ENCODE data around the gene LHFPL2.

LHFPL2 gene

DNA sequence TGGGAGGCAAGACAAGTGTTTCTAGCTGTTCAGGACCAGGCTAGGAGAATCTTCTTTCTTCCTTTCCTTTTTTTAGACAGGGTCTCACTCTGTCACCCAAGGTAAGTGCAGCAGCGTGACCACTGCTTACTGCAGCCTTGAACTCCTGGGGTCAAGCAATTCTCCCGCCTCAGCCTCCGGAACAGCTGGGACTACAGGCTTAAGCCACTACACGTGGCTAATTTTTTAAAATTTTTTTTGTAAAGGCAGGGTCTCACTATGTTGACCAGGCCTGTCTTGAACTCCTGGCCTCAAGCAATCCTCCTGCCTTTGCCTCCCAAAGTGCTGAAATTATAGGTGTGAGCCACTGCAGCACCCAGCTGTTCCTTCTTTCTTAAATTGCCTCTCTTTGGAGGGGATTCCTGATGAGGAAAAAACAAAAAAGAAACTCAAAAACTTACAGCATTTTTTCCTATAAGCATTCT lies 53.1 kb downstream of the LHFPL2 start:
- DNase-seq (ENCODE audit: low spot score): no peak

DNA sequence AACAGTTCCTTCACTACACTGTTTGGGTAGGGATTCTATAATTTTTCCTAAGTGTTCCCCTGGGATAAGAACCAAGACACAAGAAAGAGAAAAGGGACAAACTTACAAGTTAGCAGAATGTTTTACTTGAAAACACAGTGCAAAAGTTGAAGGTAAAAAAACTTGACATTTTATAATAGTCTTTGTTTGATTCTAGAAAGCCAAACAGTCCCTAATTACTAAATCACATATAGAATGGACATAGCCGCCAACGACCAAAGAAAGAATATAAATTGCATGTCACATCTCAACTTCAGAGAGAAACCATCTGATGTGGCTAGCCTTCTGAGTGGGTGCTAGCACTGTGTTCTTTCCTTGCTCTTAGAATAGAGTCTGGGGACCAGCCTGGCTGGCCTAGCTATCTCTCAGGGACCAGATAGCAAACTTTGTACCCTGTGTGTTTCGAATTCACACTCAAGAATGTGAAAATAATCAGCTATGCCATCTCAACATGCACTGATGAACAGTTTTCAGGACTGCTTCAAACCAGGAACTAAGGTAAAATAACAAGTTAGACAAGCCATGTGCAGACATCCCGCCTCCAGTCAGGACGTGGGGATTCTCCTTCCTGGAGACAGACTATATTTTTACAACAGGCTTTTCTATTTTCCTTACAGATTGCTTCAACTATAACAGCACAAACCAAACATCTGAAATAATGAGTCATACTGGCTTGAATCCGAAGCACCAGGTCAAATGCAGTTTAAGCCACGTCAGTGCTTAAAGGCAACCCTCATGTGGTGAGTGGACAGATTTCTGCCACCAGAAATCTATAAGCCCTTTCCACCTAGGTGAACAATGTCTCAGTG lies 53.7 kb downstream of the LHFPL2 start:
- DNase-seq (ENCODE audit: low spot score): peak; percentile 85

DNA sequence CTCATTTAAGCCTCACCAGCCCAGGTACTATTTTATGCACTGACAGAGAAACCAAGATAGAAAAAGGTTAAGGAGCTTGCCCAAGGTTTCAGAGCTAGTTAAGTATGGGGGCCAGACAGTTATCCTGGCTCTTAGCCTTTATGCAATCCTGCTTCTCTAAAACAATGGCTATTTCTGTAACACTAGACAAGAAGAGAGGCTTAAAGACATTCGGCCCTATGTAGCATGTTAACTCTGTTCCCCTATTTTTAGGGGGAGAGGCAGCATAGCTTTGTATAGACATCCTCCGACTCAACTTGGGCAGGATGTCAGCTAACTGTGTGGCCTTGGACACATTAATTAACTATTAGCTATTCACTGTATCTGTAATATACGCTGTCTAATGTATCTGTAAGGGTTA lies 54.6 kb downstream of the LHFPL2 start:
- DNase-seq (ENCODE audit: low spot score): no peak

DNA sequence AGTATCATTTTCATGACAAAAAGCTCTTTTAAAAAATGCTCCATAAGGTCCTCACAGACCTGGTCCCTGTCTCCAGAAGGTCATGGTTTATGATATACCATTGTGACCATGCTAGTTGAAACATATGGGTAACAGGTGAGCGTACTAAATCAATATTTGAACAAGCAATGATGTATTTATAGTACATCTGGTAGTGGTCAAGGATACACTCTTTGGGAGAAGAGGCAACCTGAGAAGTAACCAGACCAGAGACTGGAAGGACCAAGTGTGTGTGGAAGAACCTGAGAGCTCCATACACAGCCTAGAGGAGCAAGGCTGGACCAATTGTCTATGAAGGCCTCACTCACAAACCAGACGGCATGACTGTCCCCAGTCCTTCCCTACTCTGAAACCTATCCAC lies 55.1 kb downstream of the LHFPL2 start:
- DNase-seq (ENCODE audit: low spot score): no peak

DNA sequence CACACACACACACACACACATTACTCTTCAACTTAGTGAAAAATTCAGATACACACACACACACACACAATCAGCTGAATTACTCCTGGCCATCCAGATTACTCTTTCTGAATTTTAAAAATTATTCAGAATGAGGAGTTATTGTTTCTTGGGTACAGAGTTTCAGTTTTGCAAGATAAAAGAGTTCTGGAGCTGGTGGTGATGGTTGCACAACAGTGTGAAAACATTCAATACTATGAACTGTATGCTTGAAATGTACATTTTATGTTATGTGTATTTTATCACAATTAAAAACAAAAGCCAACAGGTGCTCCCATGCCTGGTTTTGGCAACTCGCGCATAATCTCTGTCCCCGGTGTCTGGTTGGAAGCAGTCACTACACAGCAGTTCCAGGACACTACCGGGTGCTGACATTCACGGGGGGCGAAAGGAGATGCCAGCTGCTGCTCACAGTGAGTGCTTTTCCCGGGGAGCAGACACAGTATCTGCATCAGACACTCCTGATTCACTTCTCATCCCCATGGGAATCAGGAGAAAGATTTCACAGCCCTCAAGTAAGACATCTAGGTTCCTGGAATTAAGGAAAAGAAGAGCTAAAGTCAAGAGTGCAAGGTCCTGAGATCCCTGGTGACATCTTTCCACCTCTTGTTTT lies 55.7 kb downstream of the LHFPL2 start:
- no peak for DNase-seq (ENCODE audit: low spot score)

DNA sequence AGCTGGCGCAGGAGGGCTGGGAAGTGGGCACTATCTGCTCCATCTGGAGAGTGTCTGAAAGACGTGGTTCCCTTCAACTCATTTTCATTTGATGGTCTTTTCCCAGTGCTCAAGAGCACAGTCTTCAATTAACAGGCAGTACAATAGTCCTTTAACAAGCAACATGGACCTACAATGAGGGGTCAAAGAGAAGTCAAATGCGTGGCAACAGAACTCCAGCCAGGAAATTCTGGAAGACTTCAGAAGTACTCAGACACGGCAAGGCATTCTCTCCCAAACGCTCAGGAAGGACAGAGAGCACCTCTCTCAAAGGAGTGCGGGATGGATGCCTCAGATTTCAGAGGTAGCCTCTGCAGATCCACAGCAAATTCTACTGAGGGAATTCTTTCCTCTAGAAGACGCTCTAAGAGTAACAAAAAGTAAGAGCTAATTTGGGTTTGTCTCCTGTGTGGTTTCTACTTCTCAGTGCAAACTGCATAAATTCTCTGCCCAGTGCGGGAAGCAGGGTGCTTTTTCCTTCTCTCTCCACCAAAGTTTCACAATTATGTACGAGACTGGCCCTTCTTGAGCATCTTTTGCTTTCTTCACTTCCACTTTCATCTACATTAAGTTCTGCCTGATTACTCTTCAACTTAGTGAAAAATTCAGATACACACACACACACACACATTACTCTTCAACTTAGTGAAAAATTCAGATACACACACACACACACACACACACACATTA lies 56.4 kb downstream of the LHFPL2 start:
- no peak for DNase-seq (ENCODE audit: low spot score)

DNA sequence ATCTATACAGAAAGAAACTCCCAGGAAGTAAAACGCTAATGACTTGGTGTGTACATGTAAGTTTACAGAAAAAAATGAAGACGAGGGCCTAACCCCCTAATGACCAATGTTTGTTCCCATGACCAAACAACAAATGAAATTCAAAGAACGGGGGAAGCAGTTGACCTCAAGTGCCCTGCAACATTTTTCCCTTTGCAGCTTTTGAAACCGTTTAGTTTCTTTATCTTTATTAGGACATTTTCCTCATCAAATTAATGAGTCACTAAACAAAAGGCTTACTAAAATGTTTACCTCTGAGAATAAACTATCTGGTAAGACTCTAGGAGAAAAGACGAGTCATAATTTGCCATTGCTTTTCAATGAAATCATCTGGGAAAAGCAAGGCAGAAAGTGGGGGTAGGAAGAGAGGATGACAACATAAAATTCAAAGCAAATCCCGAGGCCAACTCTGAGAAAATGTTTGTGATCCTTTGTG lies 57.4 kb downstream of the LHFPL2 start:
- peak; percentile 56 for DNase-seq (ENCODE audit: low spot score)

DNA sequence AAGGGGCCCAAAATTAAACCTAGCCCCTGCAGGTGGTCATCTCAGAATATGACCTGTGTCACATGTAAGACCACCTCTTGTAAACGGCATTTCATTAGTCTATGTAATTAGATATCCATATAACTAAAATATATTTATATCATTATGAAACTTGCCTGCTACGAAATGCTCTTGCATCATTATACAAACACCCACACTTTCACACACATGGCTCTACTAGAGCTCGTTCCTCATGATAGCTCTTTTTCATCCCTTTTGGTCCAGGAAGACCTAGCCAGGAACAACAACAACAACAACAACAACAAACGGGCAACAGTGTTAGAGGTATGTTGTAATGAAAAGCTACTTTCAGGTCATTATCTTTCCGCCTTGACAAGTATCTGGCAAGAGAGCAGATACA lies 58.6 kb downstream of the LHFPL2 start:
- no peak for DNase-seq (ENCODE audit: low spot score)

DNA sequence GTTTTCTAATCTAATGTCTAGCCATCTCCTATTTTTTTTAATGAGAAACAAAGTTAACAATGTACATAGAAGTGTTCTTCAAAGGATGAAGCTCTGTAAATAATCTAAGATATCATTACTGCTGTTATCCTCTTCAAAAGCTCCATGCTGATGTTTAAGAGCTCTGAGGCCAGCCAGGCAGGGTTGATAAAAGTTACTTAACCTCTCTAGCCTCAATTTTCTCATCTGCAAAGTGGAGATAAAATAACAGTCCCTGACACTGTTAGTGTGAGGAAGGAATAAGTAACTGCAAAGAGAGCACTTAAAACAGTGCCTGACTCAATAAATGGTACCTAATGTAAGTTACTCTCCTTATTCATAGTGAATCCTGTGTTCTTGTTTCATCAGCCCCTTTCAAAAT lies 60.1 kb downstream of the LHFPL2 start:
- DNase-seq (ENCODE audit: low spot score): no peak

DNA sequence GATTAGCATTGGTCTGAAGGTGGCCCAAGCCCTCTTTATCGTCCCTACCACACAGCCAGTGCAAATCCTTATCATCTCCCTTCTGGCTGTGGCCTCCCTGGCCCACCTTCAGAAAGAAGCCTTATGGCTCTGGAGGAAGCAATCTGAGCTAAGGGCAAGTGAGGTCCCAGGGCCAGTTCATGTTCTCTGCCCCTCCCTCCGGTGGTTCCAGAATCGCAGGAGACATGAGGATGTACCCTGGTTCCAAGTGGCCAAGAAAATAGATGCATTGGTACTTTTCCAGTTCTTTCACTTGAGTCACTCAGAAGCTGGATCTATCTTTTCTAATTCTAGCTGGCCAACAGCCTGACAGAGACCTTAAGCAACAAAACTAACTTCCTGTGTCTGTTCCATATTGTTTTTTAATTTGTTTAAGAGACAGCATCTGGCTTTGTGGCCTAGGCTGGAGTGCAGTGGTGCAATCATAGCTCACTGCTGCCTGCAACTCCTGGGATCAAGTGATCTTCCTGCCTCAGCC lies 60.7 kb downstream of the LHFPL2 start:
- DNase-seq (ENCODE audit: low spot score): peak; percentile 44

DNA sequence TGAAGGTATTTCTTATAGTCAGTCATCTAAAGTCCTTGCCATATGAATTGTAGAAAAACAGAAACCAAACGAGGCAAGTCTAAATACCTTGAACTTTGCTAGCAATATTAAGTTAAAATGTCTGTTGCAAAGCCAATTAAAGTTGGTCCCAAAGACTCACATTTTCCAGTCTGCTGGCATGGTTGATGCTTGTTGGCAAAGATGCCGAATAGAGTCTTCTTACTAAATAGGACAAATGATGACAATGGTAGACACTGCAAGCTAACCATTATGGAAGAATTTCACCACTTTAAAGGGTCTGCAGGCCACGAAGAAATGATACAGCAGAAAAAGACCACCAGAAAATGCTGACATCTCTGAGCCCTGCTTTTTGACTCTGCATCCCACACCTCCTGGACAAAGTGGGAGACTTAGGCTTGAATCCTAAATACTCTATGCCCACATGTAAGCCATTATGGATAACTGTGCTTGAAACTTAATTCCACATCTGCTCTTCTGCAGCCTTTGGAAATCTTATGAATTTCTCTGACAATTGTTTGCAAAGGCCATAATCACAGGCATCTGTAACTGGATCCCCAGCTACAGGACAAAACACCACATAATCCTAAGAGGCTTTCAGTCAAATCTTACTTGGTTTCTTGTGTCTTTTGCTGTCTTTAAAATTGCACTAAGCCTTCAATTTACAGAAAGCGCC lies 61.3 kb downstream of the LHFPL2 start:
- DNase-seq (ENCODE audit: low spot score): no peak

DNA sequence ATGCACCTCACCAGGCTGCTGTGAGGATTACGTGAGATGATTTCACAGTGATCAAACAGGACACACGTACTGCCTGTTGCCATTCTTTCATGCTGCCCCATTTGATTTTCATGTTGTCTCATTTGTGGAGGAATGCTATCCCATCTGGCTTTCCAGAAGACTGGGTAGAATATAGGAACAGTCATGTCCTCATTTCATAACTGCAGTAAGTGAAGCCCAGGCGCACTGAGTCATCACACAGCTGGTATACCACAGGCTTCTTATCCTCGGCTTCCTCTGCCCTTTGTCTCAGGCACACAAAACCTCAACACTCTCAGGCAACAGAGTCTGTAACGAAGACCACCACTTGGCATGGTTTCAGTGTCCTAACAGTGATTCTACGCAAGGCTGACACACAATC lies 62.3 kb downstream of the LHFPL2 start:
- peak; percentile 91 for DNase-seq (ENCODE audit: low spot score)

DNA sequence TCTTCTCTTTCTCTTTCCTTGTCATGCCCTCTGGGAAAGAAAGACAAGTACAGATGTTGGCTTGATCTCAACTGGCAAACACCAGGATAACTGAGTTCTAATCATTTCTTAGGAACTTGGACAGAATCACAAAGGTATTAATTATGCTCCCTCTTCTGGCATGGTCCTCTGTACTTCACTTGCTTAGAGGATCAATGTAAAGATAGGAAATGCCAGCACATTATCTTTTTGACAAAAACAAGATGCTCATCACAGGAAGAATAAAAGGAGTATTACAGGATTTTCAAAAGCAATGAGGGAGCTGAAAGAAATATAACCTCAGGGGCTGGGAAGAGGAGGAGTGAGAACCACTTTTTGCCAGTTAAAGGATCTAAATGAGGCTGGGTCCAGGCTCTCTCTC lies 70.6 kb downstream of the LHFPL2 start:
- no peak for DNase-seq (ENCODE audit: low spot score)

DNA sequence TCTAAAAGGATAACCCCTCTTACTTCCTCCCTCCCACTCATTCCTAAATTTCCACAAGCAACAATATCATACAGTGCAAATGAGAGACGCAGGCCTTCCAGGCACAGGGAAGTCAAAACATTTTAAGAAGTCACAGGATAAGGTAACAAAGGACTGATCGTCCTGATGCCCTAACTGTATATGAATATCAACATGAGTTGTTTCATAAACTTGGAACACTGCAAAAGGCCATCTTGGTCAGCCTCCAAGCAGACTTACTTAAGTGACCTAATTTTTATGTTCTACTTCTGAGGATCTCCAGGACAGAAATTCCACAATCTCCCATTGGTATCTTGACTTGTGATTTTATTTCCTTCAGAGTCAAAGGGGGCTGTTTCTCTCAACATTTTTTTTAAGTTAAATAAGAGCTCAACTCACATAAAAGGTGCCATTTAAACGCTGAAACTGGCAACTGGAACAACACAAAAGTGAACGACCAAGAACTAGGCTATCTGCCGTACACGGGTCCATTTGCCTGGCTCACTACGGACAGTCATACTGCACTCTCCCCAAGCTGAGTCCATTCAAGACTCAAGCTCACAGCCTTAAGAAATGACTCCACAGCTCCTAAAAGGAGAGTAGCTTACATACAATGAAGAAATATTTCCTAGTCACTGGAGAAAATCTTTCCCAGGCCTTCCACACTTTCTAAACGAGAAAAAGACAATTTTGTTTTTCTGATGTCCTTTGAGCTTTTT lies 71.3 kb downstream of the LHFPL2 start:
- no peak for DNase-seq (ENCODE audit: low spot score)

DNA sequence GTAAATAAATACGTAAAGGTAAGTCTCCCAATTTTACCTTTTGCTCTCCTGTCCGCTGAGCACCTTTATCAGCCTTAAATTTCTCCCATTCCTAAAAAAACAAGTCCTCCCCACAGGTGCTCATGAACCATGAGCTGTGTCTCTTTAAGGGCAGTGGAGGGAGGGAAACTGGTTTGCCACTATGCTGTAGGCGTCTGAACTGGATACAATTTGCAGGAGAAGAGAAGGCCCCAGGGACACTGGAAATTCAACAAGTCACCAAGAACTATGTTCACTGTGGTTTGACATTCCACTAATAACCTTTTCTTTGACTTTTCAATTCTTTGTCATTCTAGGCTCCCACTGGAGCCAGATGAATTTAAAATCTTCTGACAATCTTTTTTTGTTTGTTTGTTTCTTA lies 72.2 kb downstream of the LHFPL2 start:
- no peak for DNase-seq (ENCODE audit: low spot score)

DNA sequence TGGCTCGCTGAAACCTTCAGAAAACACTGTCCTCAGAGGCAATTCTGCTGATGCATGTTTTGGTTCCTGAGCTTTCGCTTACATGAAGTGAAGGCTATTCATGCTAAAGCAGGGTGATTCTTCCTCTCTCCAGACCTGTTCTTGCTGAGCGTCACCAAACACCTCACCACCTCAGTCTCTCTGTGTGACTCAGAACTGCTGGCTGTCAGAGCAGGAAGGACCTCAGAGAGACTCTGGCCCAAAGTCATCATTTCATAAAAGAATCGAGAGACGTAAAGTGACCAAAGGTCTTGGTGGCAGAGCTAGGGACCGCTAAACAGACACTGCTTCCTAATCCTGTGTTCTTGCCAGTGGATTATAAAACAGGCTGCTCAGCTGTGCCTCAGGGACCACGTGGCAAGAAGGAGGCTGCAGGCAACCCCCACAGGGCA lies 73.8 kb downstream of the LHFPL2 start:
- DNase-seq (ENCODE audit: low spot score): no peak

DNA sequence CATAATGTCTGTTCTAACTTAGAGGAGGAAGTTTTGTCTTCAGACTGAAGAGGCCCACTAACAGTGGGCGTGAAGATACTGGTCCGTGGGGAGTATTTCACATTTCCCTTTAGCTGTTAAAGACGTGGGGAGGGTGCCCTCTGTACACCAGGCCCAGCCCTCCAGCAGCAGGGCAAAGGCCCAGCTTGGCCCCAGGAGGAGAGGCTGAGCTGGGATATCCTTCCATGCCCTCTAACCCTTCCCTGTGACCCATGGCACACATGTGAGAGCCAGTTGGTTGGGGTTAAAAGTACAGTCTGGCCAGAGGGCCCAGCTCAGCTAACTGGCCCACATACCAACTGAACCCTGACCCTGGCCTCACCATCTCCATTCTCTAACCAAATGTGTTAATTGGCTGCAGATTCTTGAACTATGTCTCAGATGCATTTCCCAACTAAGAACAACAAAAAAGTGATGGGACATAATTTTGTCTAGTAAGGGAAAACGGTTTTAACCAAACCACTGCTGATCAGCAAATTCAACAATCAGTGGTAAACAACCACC lies 74.4 kb downstream of the LHFPL2 start:
- DNase-seq (ENCODE audit: low spot score): no peak

DNA sequence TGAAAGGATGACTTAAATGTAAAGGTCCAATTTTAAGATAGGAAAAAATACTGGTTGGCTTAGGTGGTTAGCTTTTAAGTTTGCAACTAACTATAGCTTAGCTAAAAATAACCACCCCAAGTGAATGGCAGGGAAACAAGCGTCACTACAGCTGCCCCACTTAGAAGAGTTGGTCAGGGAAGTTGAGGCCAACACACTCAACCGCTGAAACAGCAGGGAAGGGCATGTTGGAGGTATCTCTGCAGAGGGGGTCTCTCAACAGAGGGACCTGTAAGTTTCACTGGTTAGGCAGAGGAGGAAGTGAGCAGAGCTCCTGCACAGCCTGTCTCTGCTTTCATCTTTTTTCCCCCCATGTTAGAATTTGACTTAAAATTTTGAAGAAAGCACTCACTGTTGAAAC lies 75.3 kb downstream of the LHFPL2 start:
- DNase-seq (ENCODE audit: low spot score): no peak

DNA sequence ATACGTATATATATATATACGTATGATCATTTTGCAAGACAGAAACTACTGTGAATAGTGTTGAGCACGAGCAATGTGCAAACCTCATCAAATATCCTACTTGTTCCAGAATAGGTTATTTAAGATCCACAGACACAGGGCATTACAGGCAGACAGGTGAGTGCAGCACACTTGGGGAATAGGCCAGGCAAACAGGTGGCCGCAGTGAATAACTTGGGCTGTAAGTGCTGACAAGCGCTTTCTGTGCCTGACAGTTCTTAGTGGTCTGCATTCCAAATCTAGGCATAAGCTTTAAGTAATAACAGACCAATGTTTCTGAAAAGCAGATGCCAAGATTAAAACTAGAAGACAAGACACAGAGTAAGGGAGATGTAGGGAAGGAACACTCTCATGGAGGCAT lies 77.9 kb downstream of the LHFPL2 start:
- no peak for DNase-seq (ENCODE audit: low spot score)

DNA sequence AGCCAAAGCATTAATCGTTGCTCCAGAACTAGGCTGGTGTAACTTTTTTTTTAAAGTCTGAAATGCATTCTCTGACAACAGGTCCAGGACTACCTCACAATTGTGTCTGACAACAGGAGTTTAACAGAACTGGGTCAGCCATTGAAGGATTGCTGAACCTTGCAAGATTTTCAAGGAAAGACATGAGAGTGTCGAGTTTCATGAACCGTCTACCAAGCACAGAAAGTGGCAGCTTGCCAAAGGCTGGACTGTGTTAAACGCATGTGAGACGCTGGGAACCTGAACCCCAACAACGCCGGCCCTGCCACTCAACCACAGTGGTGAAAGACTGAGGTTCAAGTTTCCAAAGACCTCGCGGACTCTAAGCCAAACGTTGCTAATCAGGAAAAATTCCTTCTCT lies 79.1 kb downstream of the LHFPL2 start:
- DNase-seq (ENCODE audit: low spot score): no peak

DNA sequence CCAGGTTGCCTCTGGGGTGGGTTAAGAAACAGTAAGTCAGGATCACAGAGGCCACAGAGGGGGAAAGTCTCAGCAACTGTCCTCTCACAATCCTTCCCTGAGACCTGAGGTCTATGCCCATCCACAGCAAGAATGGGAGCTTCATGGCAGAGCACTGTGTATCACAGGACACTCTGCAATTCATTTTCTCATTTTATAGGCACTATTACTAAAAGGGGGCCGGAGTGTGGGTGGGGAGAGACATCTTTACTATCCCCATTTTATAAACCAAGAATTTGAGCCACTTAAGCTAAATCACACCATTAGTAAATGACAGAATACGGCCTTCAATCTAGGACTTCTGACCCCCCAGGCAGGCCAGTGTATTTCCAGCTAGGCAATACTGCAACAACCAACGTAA lies 79.9 kb downstream of the LHFPL2 start:
- DNase-seq (ENCODE audit: low spot score): no peak
